A549 (cell line): ENCODE results near the gene PTPRN2. TPM values are rescaled to one million over a fixed set of nuclear protein-coding genes. Genes with fewer than 3 reads are reported as not detected.

Experiments
- ATAC-seq, 2 experiments: fragments of 200-7000 bp in 1 of 2; fragments of >200 bp in 1 of 2; cut with Nextera tagmentation in 1 of 2; cut with Tn5 transposase in 1 of 2; 3 replicates each; pipeline versions ENCODE4 v1.8.0 to v1.9.1; 2018 to 2020; ENCODE audit warnings: mild to moderate bottlenecking in 1 of 2, moderate library complexity in 1 of 2
- CTCF ChIA-PET: fragments of 300-600 bp; sonication (Branson Sonifier 250); formaldehyde crosslinking; extraction: SDS; loops from one replicate; lab custom pipeline; 2021; ENCODE audit warnings: antibody characterized with exemption, inconsistent platforms; lab: Yijun Ruan, JAX
- POLR2A ChIA-PET: fragments of 350-600 bp; formaldehyde crosslinking; extraction: SDS; loops from one replicate; lab custom pipeline; 2021; ENCODE audit warnings: antibody characterized with exemption, inconsistent platforms; lab: Yijun Ruan, JAX
- DNase-seq, 2 experiments: peaks; one replicate each; pipeline versions ENCODE4 v3.0.0 to v3.0.0-alpha.2; 2011 to 2016; ENCODE audit warnings: low read depth in 1 of 2, low spot score in 1 of 2
- FAIRE-seq: peaks from 2 replicates; lab custom pipeline; 2011; peaks lifted over from hg19 to GRCh38; lab: Jason Lieb, UNC
- H3K27ac ChIP-seq, 2 experiments: fragments of >200 bp; sonication (Bioruptor Twin); formaldehyde crosslinking; 3 replicates each; pipeline ENCODE4 v1.5.1; 2016 to 2017
- H3K4me1 ChIP-seq: fragments of >200 bp; sonication (Bioruptor Twin); formaldehyde crosslinking; 3 replicates; pipeline ENCODE4 v1.6.1; 2016
- H3K4me2 ChIP-seq: fragments of >200 bp; sonication (Bioruptor Twin); formaldehyde crosslinking; 3 replicates; pipeline ENCODE4 v1.6.1; 2016
- H3K4me3 ChIP-seq: fragments of >200 bp; sonication (Bioruptor Twin); formaldehyde crosslinking; 3 replicates; pipeline ENCODE4 v1.5.1; 2016
- H3K9me3 ChIP-seq: fragments of >200 bp; sonication (Bioruptor Twin); formaldehyde crosslinking; 3 replicates; pipeline ENCODE4 v1.6.1; 2016
- BHLHE40 ChIP-seq: IDR thresholded peaks from 2 replicates; pipeline ENCODE4 v1.6.1; 2012; ENCODE audit warnings: low read depth, low read length, inconsistent platforms
- CBX2 ChIP-seq: fragments of 200-600 bp; sonication (generic); IDR thresholded peaks from 2 replicates; pipeline ENCODE4 v1.6.1; 2016; ENCODE audit warnings: low read depth, mild to moderate bottlenecking, borderline replicate concordance
- CEBPB ChIP-seq, 2 experiments: fragments of >200 bp in 1 of 2; sonication (Bioruptor Twin) in 1 of 2; formaldehyde crosslinking in 1 of 2; IDR thresholded peaks; 2 replicates each; pipeline ENCODE4 v1.6.1; 2012 to 2016
- ESRRA ChIP-seq: fragments of 150-350 bp; IDR thresholded peaks from 2 replicates; pipeline ENCODE4 v1.6.1; 2014; ENCODE audit warnings: mild to moderate bottlenecking, low read length, borderline replicate concordance
- KDM1A ChIP-seq: fragments of 200-600 bp; sonication (generic); IDR thresholded peaks from 2 replicates; pipeline ENCODE4 v1.6.1; 2016; ENCODE audit warnings: low read depth, mild to moderate bottlenecking
- MYC ChIP-seq: IDR thresholded peaks from 2 replicates; pipeline ENCODE4 v1.6.1; 2012; ENCODE audit warnings: mild to moderate bottlenecking, inconsistent platforms, low read length, improper control_type of control experiment, borderline replicate concordance
- NR3C1 ChIP-seq: fragments of >200 bp; sonication (Bioruptor Twin); formaldehyde crosslinking; IDR thresholded peaks from 3 replicates; pipeline ENCODE4 v1.6.1; 2017
- PHF8 ChIP-seq: fragments of 200-600 bp; sonication (generic); IDR thresholded peaks from 2 replicates; pipeline ENCODE4 v1.6.1; 2016; ENCODE audit warnings: low read depth, mild to moderate bottlenecking, antibody characterized with exemption, moderate library complexity, borderline replicate concordance
- POLR2A ChIP-seq: IDR thresholded peaks from 2 replicates; pipeline ENCODE4 v1.6.1; 2012; ENCODE audit warnings: mild to moderate bottlenecking, low read length
- RCOR1 ChIP-seq: fragments of 150-350 bp; IDR thresholded peaks from 2 replicates; pipeline ENCODE4 v1.6.1; 2014; ENCODE audit warnings: antibody characterized with exemption, low read length, low read depth
- RFX5 ChIP-seq: fragments of 450-650 bp; IDR thresholded peaks from 2 replicates; pipeline ENCODE4 v1.7.1; 2014; ENCODE audit warnings: antibody characterized with exemption, mild to moderate bottlenecking, moderate library complexity
- RNF2 ChIP-seq: fragments of 200-600 bp; sonication (generic); IDR thresholded peaks from 2 replicates; pipeline ENCODE4 v1.6.1; 2016; ENCODE audit warnings: low read depth, mild to moderate bottlenecking, antibody characterized with exemption, moderate library complexity, borderline replicate concordance
- SREBF2 ChIP-seq: fragments of 450-650 bp; IDR thresholded peaks from 2 replicates; pipeline ENCODE4 v1.6.1; 2014; ENCODE audit warnings: mild to moderate bottlenecking, moderate library complexity
- ZC3H11A ChIP-seq: fragments of 450-650 bp; IDR thresholded peaks from 2 replicates; pipeline ENCODE4 v1.6.1; 2014; ENCODE audit warnings: antibody characterized with exemption, mild to moderate bottlenecking
- ZNF302 ChIP-seq: fragments of 250-450 bp; sonication (Bioruptor Pico); IDR thresholded peaks from 2 replicates; pipeline ENCODE4 v1.9.0; 2021; ENCODE audit warnings: inconsistent platforms, mild to moderate bottlenecking, moderate library complexity
- ZSCAN20 ChIP-seq: fragments of 250-450 bp; sonication (Bioruptor Pico); IDR thresholded peaks from 2 replicates; pipeline ENCODE4 v1.8.0; 2022; ENCODE audit warnings: mild to moderate bottlenecking, moderate library complexity
- WGBS: methylation state at CpG from one replicate; pipeline ENCODE4 v1.1.6; 2017; ENCODE audit errors: missing lambda C conversion rate; 5-methylcytosine and 5-hydroxymethylcytosine counted together
- polyA plus RNA-seq, 4 experiments: library from polyadenylated mRNA; depleted of rRNA in 3 of 4; stranded (reverse); fragments of >200 nt; fragmentation: RNase III in 1 of 4; extraction: RNeasy Plus Mini Kit Qiagen cat#74134 plus additional on column Dnase treatment in 1 of 4; gene quantifications; 2 replicates in 3 of 4; 3 replicates in 1 of 4; pipeline ENCODE4 v1.2.3, GENCODE V29; 2011 to 2017
- TF ChIP-seq, protein P1 (sequence below): fragments of >200 bp; sonication (Bioruptor Twin); formaldehyde crosslinking; IDR thresholded peaks from 3 replicates; pipeline ENCODE4 v1.6.1; 2016
- TF ChIP-seq, protein P2 (sequence below): IDR thresholded peaks from 2 replicates; pipeline ENCODE4 v1.6.1; 2012
- TF ChIP-seq, protein P3 (sequence below): fragments of 450-650 bp; IDR thresholded peaks from 2 replicates; pipeline ENCODE4 v1.6.1; 2014; ENCODE audit warnings: antibody characterized with exemption
- TF ChIP-seq, protein P4 (sequence below): fragments of 150-350 bp; IDR thresholded peaks from 2 replicates; pipeline ENCODE4 v1.6.1; 2014; ENCODE audit warnings: low read depth, mild to moderate bottlenecking, low read length
- TF ChIP-seq, protein P5 (sequence below): fragments of >200 bp; sonication (Bioruptor Twin); formaldehyde crosslinking; IDR thresholded peaks from 3 replicates; pipeline ENCODE4 v1.5.1; 2016
- TF ChIP-seq, protein P6 (sequence below): IDR thresholded peaks from 2 replicates; pipeline ENCODE4 v1.6.1; 2012; ENCODE audit warnings: low read depth, borderline replicate concordance

PTPRN2 gene
- polyA plus RNA-seq, 2 of the 4 experiments (the other 2 are of a cell fraction) = 0.41 to 1.2 TPM

DNA sequence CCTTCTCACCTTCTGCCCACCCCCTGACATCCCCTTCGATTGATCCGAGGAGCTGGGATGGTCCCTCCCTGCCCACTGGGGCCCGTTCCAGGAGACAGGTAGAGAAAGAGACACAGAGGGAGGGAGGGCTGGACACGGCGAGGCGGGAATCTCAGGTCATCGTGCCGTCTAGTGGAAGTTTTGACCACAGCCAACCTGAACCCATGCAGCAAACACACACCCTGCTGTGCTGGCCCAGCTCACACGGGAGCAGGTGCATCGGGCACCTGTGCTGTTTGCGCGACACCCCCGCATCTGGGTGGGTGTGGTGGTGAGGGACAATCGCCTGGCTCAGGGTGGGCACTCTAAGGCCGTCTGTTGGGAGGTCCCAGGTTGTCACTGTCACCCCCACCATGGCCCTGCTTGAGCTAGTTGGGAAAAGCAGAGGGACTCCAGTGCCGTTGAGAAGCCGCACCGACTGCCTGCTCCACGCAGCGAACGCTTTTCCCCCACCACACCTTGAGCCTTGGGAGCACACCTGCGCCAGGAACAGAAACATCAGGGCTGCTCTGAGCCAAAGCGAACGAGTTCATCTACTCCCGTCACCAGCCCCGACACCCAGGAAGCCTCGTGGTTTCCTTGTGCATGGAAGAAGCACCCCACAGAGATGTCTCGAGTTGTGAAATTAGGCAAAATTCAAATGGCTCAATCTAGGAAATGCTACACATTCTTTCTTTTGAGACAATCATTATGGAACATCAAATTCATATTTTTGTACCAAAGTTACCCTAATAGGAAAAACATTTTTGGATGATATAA is 965.0 kb downstream of the PTPRN2 start:
- no peak overlapping the region for H3K4me3 ChIP-seq
- 42% methylated on average over 25 of the region's 28 CpGs for WGBS
- no peak for DNase-seq
- no peak for ATAC-seq
- no peaks in the 10 kb centered on the region for H3K9me3 ChIP-seq
- H3K4me1 ChIP-seq = no peaks in the 10 kb centered on the region
- H3K27ac ChIP-seq = no peak overlapping the region
- ChIA-PET CTCF (interaction anchor here (1.2 kb wide), 1 partner anchor 22 kb away, joined by 4 read pairs; no protein-coding TSS in a partner anchor), POLR2A (no interaction called here)
- TF ChIP-seq ESRRA (no peak), SREBF2 (no peak), RNF2 (no peak), MYC (no peak), ZSCAN20 (CRISPR knock-in tag) (no peak), RFX5 (no peak)
- TF ChIP-seq, protein P1, sequence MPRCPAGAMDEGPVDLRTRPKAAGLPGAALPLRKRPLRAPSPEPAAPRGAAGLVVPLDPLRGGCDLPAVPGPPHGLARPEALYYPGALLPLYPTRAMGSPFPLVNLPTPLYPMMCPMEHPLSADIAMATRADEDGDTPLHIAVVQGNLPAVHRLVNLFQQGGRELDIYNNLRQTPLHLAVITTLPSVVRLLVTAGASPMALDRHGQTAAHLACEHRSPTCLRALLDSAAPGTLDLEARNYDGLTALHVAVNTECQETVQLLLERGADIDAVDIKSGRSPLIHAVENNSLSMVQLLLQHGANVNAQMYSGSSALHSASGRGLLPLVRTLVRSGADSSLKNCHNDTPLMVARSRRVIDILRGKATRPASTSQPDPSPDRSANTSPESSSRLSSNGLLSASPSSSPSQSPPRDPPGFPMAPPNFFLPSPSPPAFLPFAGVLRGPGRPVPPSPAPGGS = no peak
- TF ChIP-seq, protein P2, sequence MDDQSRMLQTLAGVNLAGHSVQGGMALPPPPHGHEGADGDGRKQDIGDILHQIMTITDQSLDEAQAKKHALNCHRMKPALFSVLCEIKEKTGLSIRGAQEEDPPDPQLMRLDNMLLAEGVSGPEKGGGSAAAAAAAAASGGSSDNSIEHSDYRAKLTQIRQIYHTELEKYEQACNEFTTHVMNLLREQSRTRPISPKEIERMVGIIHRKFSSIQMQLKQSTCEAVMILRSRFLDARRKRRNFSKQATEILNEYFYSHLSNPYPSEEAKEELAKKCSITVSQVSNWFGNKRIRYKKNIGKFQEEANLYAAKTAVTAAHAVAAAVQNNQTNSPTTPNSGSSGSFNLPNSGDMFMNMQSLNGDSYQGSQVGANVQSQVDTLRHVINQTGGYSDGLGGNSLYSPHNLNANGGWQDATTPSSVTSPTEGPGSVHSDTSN = no peak
- TF ChIP-seq, protein P3, sequence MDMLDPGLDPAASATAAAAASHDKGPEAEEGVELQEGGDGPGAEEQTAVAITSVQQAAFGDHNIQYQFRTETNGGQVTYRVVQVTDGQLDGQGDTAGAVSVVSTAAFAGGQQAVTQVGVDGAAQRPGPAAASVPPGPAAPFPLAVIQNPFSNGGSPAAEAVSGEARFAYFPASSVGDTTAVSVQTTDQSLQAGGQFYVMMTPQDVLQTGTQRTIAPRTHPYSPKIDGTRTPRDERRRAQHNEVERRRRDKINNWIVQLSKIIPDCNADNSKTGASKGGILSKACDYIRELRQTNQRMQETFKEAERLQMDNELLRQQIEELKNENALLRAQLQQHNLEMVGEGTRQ = no peak
- no peak overlapping the region for H3K4me2 ChIP-seq
- no peak for FAIRE-seq

DNA sequence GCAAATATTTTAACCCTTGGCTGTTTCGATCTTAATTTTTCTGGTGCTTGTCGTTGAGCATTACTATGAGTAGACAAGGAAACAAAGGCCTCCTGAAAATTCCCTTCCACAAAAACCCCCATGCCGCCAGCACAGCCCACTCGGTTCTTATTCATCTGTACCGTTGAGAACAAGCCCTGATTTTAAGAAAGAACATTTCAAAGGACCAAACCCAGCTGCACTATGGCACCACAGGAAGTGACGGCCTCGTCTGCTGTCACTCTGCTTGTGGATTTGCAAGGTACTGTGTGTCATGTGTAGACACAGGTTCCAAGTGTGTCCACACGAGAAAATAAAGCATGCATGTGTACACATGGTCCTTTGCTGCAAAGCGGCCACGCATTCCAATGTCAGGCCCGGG is 965.6 kb downstream of the PTPRN2 start:
- ChIA-PET POLR2A (no interaction called here), CTCF (interaction anchor here (1.2 kb wide), 1 partner anchor 21 kb away, joined by 4 read pairs; no protein-coding TSS in a partner anchor)

More for the DNA sequence above, 965.6 kb downstream of the PTPRN2 start:
- Histone ChIP-seq H3K4me3 (no peak overlapping the region), H3K9me3 (no peaks in the 10 kb centered on the region), H3K4me1 (no peaks in the 10 kb centered on the region)
- TF ChIP-seq, protein P4, sequence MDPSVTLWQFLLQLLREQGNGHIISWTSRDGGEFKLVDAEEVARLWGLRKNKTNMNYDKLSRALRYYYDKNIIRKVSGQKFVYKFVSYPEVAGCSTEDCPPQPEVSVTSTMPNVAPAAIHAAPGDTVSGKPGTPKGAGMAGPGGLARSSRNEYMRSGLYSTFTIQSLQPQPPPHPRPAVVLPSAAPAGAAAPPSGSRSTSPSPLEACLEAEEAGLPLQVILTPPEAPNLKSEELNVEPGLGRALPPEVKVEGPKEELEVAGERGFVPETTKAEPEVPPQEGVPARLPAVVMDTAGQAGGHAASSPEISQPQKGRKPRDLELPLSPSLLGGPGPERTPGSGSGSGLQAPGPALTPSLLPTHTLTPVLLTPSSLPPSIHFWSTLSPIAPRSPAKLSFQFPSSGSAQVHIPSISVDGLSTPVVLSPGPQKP = no peak
- TF ChIP-seq KDM1A (no peak), ZC3H11A (no peak), ZNF302 (CRISPR knock-in tag) (no peak), POLR2A (no peak), NR3C1 (no peak), RNF2 (no peak), BHLHE40 (no peak), PHF8 (no peak), CBX2 (no peak), RCOR1 (no peak), CEBPB (IDR thresholded peaks at IDR 0.05) (no peak)
- TF ChIP-seq, protein P5, sequence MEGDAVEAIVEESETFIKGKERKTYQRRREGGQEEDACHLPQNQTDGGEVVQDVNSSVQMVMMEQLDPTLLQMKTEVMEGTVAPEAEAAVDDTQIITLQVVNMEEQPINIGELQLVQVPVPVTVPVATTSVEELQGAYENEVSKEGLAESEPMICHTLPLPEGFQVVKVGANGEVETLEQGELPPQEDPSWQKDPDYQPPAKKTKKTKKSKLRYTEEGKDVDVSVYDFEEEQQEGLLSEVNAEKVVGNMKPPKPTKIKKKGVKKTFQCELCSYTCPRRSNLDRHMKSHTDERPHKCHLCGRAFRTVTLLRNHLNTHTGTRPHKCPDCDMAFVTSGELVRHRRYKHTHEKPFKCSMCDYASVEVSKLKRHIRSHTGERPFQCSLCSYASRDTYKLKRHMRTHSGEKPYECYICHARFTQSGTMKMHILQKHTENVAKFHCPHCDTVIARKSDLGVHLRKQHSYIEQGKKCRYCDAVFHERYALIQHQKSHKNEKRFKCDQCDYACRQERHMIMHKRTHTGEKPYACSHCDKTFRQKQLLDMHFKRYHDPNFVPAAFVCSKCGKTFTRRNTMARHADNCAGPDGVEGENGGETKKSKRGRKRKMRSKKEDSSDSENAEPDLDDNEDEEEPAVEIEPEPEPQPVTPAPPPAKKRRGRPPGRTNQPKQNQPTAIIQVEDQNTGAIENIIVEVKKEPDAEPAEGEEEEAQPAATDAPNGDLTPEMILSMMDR = no peak
- TF ChIP-seq, protein P6, sequence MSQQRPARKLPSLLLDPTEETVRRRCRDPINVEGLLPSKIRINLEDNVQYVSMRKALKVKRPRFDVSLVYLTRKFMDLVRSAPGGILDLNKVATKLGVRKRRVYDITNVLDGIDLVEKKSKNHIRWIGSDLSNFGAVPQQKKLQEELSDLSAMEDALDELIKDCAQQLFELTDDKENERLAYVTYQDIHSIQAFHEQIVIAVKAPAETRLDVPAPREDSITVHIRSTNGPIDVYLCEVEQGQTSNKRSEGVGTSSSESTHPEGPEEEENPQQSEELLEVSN = no peak
- TF ChIP-seq, all 56 proteins: peak for 0
- no peak overlapping the region for H3K4me2 ChIP-seq
- no peak for FAIRE-seq
- 38% methylated on average over 11 of the region's 11 CpGs for WGBS
- DNase-seq = no peak
- ATAC-seq = no peak
- no peak overlapping the region for H3K27ac ChIP-seq
